HepG2 (cell line): ENCODE results near the gene JADE2. TPM values are rescaled to one million over a fixed set of nuclear protein-coding genes. Genes with fewer than 3 reads are reported as not detected.

Source experiments
- ATAC-seq: fragments of 200-7000 bp; cut with Tn5 transposase; 3 replicates; pipeline ENCODE4 v1.9.1; 2020; ENCODE audit warnings: mild to moderate bottlenecking, moderate library complexity
- BruUV-seq: library from RNA; stranded (reverse); fragments of 400-500 nt; replicated peaks from 2 replicates; lab custom pipeline; 2021; lab: Mats Ljungman, UMichigan
- CTCF ChIA-PET: fragments of 300-600 bp; formaldehyde crosslinking; extraction: SDS; loops from one replicate; lab custom pipeline; 2021; ENCODE audit warnings: low total read pairs, inconsistent platforms, low intra/inter-chr PET ratio; lab: Yijun Ruan, JAX
- POLR2A ChIA-PET: fragments of 350-600 bp; sonication (Branson Sonifier 250); formaldehyde crosslinking; loops from one replicate; lab custom pipeline; 2020; ENCODE audit warnings: antibody characterized with exemption, inconsistent platforms; lab: Yijun Ruan, JAX
- DNase-seq: peaks from one replicate; pipeline ENCODE4 v3.0.0-alpha.2; 2015; ENCODE audit warnings: low spot score
- FAIRE-seq: peaks from 3 replicates; lab custom pipeline; 2011; peaks lifted over from hg19 to GRCh38; lab: Jason Lieb, UNC
- H2AFZ ChIP-seq: one replicate; pipeline ENCODE4 v1.6.1; 2011; ENCODE audit warnings: low read length, inconsistent platforms
- H3K27ac ChIP-seq: fragments of 300-600 bp; 3 replicates; pipeline ENCODE4 v1.8.0; 2011; ENCODE audit warnings: mixed run types, mild to moderate bottlenecking, mixed read lengths, low read length, inconsistent platforms; ENCODE audit not compliant: insufficient read depth; ENCODE audit errors: extremely low read length
- H3K27me3 ChIP-seq, 2 experiments: fragments of 200-600 bp in 1 of 2; 2 replicates in 1 of 2; 3 replicates in 1 of 2; pipeline versions ENCODE4 v1.6.0 to v1.8.0; 2011; ENCODE audit warnings: low read length in 2 of 2, mild to moderate bottlenecking in 2 of 2, moderate library complexity in 2 of 2, inconsistent platforms in 1 of 2; ENCODE audit not compliant: insufficient read depth in 2 of 2, control insufficient read depth in 1 of 2
- H3K36me3 ChIP-seq, 2 experiments: fragments of 200-600 bp in 1 of 2; replicated peaks in 1 of 2; 2 replicates in 1 of 2; 3 replicates in 1 of 2; pipeline versions ENCODE4 v1.5.1 to v1.8.0; 2011; ENCODE audit warnings: low read length in 2 of 2, inconsistent platforms in 1 of 2; ENCODE audit not compliant: insufficient read depth in 2 of 2, control insufficient read depth in 1 of 2
- H3K4me1 ChIP-seq: 2 replicates; pipeline ENCODE4 v1.5.1; 2012; ENCODE audit warnings: low read length, inconsistent platforms; ENCODE audit not compliant: insufficient read depth
- H3K4me2 ChIP-seq: 2 replicates; pipeline ENCODE4 v1.6.0; 2011; ENCODE audit warnings: low read depth, low read length, inconsistent platforms
- H3K4me3 ChIP-seq, 3 experiments: fragments of 200-600 bp in 1 of 3; sonication (generic), shearing (Covaris generic) in 1 of 3; replicated peaks in 1 of 3; 2 replicates each; pipeline ENCODE4 v1.5.1; 2011 to 2016; ENCODE audit warnings: low read length in 3 of 3, inconsistent platforms in 2 of 3, low read depth in 2 of 3, mild to moderate bottlenecking in 2 of 3, control low read depth in 1 of 3, mixed read lengths in 1 of 3; ENCODE audit not compliant: insufficient read depth in 1 of 3
- H3K79me2 ChIP-seq: one replicate; pipeline ENCODE4 v1.6.1; 2011; ENCODE audit warnings: low read length, inconsistent platforms; ENCODE audit not compliant: insufficient read depth
- H3K9ac ChIP-seq: 2 replicates; pipeline ENCODE4 v1.6.0; 2011; ENCODE audit warnings: mild to moderate bottlenecking, low read depth, low read length, inconsistent platforms; ENCODE audit not compliant: insufficient read depth
- H3K9me3 ChIP-seq: 2 replicates; pipeline ENCODE4 v1.5.1; 2012; ENCODE audit warnings: mild to moderate bottlenecking, low read length
- H4K20me1 ChIP-seq: 2 replicates; pipeline ENCODE4 v1.6.0; 2011; ENCODE audit warnings: inconsistent platforms, mild to moderate bottlenecking, low read length, moderate library complexity; ENCODE audit not compliant: insufficient read depth
- ARNTL ChIP-seq: sonication (generic); formaldehyde crosslinking; IDR thresholded peaks from 2 replicates; pipeline ENCODE4 v1.4.0; 2020; ENCODE audit warnings: mild to moderate bottlenecking, missing genetic modification reagents
- ATF1 ChIP-seq: IDR thresholded peaks from 2 replicates; pipeline ENCODE4 v1.6.1; 2016; ENCODE audit warnings: mild to moderate bottlenecking, control low read depth
- ATF2 ChIP-seq: sonication (generic); formaldehyde crosslinking; IDR thresholded peaks from 2 replicates; pipeline ENCODE4 v1.4.0; 2020; ENCODE audit warnings: missing genetic modification reagents
- EP300 ChIP-seq, 3 experiments: sonication (generic) in 1 of 3; formaldehyde crosslinking in 1 of 3; IDR thresholded peaks; 2 replicates each; pipeline versions ENCODE4 v1.5.1 to v1.6.1; 2011 to 2020; ENCODE audit warnings: low read depth in 2 of 3, low read length in 2 of 3, borderline replicate concordance in 1 of 3, improper control_type of control experiment in 1 of 3, mild to moderate bottlenecking in 1 of 3, missing genetic modification reagents in 1 of 3, moderate library complexity in 1 of 3
- GATAD1 ChIP-seq: IDR thresholded peaks from 2 replicates; pipeline ENCODE4 v1.6.1; 2016; ENCODE audit warnings: missing genetic modification reagents, missing compliant biosample characterization
- HHEX ChIP-seq: IDR thresholded peaks from 2 replicates; pipeline ENCODE4 v1.6.1; 2016; ENCODE audit warnings: control low read depth
- HNF4A ChIP-seq: sonication (generic); formaldehyde crosslinking; IDR thresholded peaks from 2 replicates; pipeline ENCODE4 v1.4.0; 2020; ENCODE audit warnings: missing genetic modification reagents
- KAT8 ChIP-seq: IDR thresholded peaks from 2 replicates; pipeline ENCODE4 v1.6.1; 2016; ENCODE audit warnings: missing genetic modification reagents, missing compliant biosample characterization
- KDM1A ChIP-seq: IDR thresholded peaks from 2 replicates; pipeline ENCODE4 v1.6.1; 2016; ENCODE audit warnings: missing compliant biosample characterization
- NR1H2 ChIP-seq: sonication (generic); formaldehyde crosslinking; IDR thresholded peaks from 2 replicates; pipeline ENCODE4 v1.8.1; 2022; ENCODE audit warnings: low read depth, missing genetic modification reagents, borderline replicate concordance
- RXRB ChIP-seq: IDR thresholded peaks from 2 replicates; pipeline ENCODE4 v1.6.1; 2016; ENCODE audit warnings: borderline replicate concordance, missing genetic modification reagents, missing compliant biosample characterization
- SIX1 ChIP-seq: sonication (generic); formaldehyde crosslinking; IDR thresholded peaks from 2 replicates; pipeline ENCODE4 v1.4.0; 2020; ENCODE audit warnings: missing genetic modification reagents, borderline replicate concordance
- XRCC5 ChIP-seq: fragments of 200-400 bp; formaldehyde crosslinking; optimal IDR thresholded peaks from 2 replicates; pipeline ENCODE3; 2017; ENCODE audit warnings: mild to moderate bottlenecking, low read length
- WGBS: methylation state at CpG from one replicate; pipeline ENCODE4 v1.1.6; 2017; ENCODE audit warnings: low lambda C conversion rate; 5-methylcytosine and 5-hydroxymethylcytosine counted together
- in situ Hi-C: cut with HindIII; loops from 2 replicates; pipeline ENCODE4 v1.10.0; 2017; ENCODE audit warnings: low pct_unique_long_range_greater_than_20kb; ENCODE audit not compliant: extremely low pct_ligation_motif_present
- intact Hi-C: fragments of 100-400 bp; cut with micrococcal nuclease; formaldehyde crosslinking; loops from one replicate; pipeline ENCODE4 v1.10.0; 2022; ENCODE audit not compliant: unreplicated experiment
- polyA plus RNA-seq, 8 experiments: library from polyadenylated mRNA; depleted of rRNA in 3 of 8; stranded (reverse) in 7 of 8; unstranded in 1 of 8; fragments of >200 nt; fragmentation: Illumina TruSeq in 4 of 8; extraction: Trizol in 4 of 8; gene quantifications; 2 replicates each; pipeline versions ENCODE4 v1.2.1 to v1.2.3, GENCODE V29; 2011 to 2016; ENCODE audit warnings: low read depth in 4 of 8, missing spikeins in 1 of 8, mixed read lengths in 1 of 8; ENCODE audit not compliant: insufficient read depth in 1 of 8
- total RNA-seq, 5 experiments: library from RNA; depleted of rRNA; stranded (reverse); fragments of >200 nt; fragmentation: Illumina TruSeq; extraction: Trizol; gene quantifications; 2 replicates each; pipeline ENCODE4 v1.2.3, GENCODE V29; 2016; ENCODE audit warnings: low read depth in 1 of 5
- TF ChIP-seq, protein P1 (sequence below): sonication (generic); formaldehyde crosslinking; conservative IDR thresholded peaks from 2 replicates; pipeline ENCODE4 v1.4.0; 2020; ENCODE audit warnings: missing genetic modification reagents

JADE2 gene
- total and polyA plus RNA-seq, 2 of the 13 experiments (the other 11 are each of a cell fraction or from before 2014, with no cell fraction given) = 7.5 to 15.1 TPM

- peaks cover 2 to 22% of the 10 kb centered on the region in 2 experiments; a peak in 4 of 5 replicates for H3K36me3 ChIP-seq
- no peak overlapping the region for H2AFZ ChIP-seq
- H3K4me3 ChIP-seq = no peak overlapping the region
- no peak; the same call in 2 of the 3 replicates for ATAC-seq
- no peaks in the 10 kb centered on the region for H3K27me3 ChIP-seq
- CTCF ChIA-PET = no interaction called here
- no peak overlapping the region for H3K27ac ChIP-seq
- no peak overlapping the region for H3K9ac ChIP-seq
- H3K79me2 ChIP-seq = peaks cover 37% of the 10 kb centered on the region
- H3K4me2 ChIP-seq = no peak overlapping the region
- in situ Hi-C loops = no loop called here
- FAIRE-seq = no peak
- POLR2A ChIA-PET = interaction anchor here (0.8 to 1.7 kb wide), 3 partner anchors 16 to 23 kb away, joined by 3 to 5 read pairs (median 4); partner anchors contain the start of gene SEC24A
- TF ChIP-seq NR1H2 (CRISPR knock-in tag) (no peak), XRCC5 (no peak)
- TF ChIP-seq, protein P1, sequence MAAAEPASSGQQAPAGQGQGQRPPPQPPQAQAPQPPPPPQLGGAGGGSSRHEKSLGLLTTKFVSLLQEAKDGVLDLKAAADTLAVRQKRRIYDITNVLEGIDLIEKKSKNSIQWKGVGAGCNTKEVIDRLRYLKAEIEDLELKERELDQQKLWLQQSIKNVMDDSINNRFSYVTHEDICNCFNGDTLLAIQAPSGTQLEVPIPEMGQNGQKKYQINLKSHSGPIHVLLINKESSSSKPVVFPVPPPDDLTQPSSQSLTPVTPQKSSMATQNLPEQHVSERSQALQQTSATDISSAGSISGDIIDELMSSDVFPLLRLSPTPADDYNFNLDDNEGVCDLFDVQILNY (CRISPR knock-in tag) = no peak
- no peak for DNase-seq
- WGBS = 86% methylated on average over 1 of the region's 1 CpG
- intact Hi-C loops = no loop called here
- H3K9me3 ChIP-seq = no peaks in the 10 kb centered on the region
- BruUV-seq = no TSS peak
- peaks cover 39% of the 10 kb centered on the region for H3K4me1 ChIP-seq
- no peaks in the 10 kb centered on the region for H4K20me1 ChIP-seq
Observed at GRCh38 chr5:134625559-134625958, 100.1 kb downstream of the JADE2 start.

DNA sequence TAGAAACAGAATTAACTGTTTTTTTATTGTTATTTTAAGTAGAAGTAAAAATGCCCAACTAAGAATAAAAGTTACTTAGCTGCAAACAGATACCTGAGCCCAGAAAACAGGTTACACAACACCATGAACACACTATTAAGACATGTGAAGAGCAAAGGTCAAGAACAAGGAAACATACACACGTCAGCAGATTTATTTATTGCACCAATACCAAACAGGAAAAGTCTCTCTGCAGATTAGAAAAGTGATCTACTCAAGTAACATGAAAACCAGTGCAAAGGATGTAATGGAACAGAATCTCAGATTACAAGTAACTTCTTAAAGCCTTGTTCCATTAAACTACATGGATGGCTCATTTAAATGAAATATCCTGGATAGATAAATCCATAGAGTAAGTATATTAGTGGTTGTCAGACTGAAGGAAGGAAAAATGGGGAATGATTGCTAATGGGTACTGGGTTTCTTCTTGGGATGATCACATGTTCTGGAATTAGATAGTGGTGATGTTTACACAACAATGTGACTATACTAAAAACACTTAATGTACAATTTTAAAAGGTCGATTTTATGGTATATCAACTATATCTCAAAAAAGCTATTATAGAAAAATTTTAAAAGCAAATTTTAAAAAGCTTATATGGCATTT, 101.0 kb downstream of the JADE2 start:
- ChIA-PET POLR2A (interaction anchor here (0.8 to 1.7 kb wide), 5 partner anchors 17 to 25 kb away, joined by 3 to 5 read pairs (median 3); partner anchors contain the start of gene SEC24A), CTCF (no interaction called here)
- Histone ChIP-seq H2AFZ (no peak overlapping the region), H3K9me3 (no peaks in the 10 kb centered on the region), H3K27ac (peak overlapping the region; percentile 56), H3K4me3 (no peak overlapping the region; a peak in 1 of 6 replicates), H3K4me2 (peak overlapping the region; percentile 63), H4K20me1 (no peaks in the 10 kb centered on the region), H3K9ac (no peak overlapping the region), H3K79me2 (peaks cover 46% of the 10 kb centered on the region), H3K27me3 (no peaks in the 10 kb centered on the region), H3K36me3 (peaks cover 0 to 16% of the 10 kb centered on the region in 2 experiments; a peak in 2 of 5 replicates), H3K4me1 (peaks cover 43% of the 10 kb centered on the region)
- no TSS peak for BruUV-seq
- FAIRE-seq (no peak), DNase-seq (peak; percentile 57), ATAC-seq (peak; percentile 64; the same call in 2 of the 3 replicates)
- intact Hi-C loops = no loop called here
- in situ Hi-C loops = no loop called here
- 34% methylated on average over 2 of the region's 2 CpGs for WGBS
- TF ChIP-seq RXRB (CRISPR knock-in tag) (peak; percentile 61), KAT8 (0 out of 2 replicates have a peak, but pooled peaks have one; percentile 30), EP300 (IDR thresholded peaks at IDR 0.05; ENCODE audit: low read depth in 2 of 2, low read length in 2 of 2) (peak in 1 of 2 experiments; percentile 53; a peak in 2 of 4 replicates), EP300 (CRISPR knock-in tag; IDR thresholded peaks at IDR 0.05; ENCODE audit: borderline replicate concordance) (no peak), KDM1A (CRISPR knock-in tag) (no peak), ATF1 (CRISPR knock-in tag) (peak; percentile 38; the same call in 1 of the 2 replicates), ARNTL (CRISPR knock-in tag) (0 out of 2 replicates have a peak, but pooled peaks have one; percentile 46), HNF4A (peak; percentile 84), GATAD1 (CRISPR knock-in tag) (peak; percentile 21; the same call in 1 of the 2 replicates), HHEX (CRISPR knock-in tag) (0 out of 2 replicates have a peak, but pooled peaks have one; percentile 19), SIX1 (peak; percentile 47; the same call in 1 of the 2 replicates), ATF2 (0 out of 2 replicates have a peak, but pooled peaks have one; percentile 29)
